GM12878 (cell line): ENCODE results near the gene KATNB1. TPM values are rescaled to one million over a fixed set of nuclear protein-coding genes. Genes with fewer than 3 reads are reported as not detected.

Source experiments
- FOS ChIP-seq: IDR thresholded peaks from 3 replicates; pipeline ENCODE4 v1.6.1; 2011; ENCODE audit warnings: borderline replicate concordance; ENCODE audit not compliant: insufficient read length; ENCODE audit errors: extremely low read depth
- FOXM1 ChIP-seq: IDR thresholded peaks from 2 replicates; pipeline ENCODE4 v1.6.1; 2012; ENCODE audit warnings: low read depth, mild to moderate bottlenecking, inconsistent platforms, low read length, moderate library complexity
- JUNB ChIP-seq: IDR thresholded peaks from 2 replicates; pipeline ENCODE4 v1.6.1; 2016; ENCODE audit warnings: antibody characterized with exemption, mild to moderate bottlenecking
- JUND ChIP-seq: IDR thresholded peaks from 2 replicates; pipeline ENCODE4 v1.6.1; 2012; ENCODE audit warnings: low read depth, mild to moderate bottlenecking, low read length, improper control_type of control experiment, moderate library complexity
- KAT2A ChIP-seq: conservative IDR thresholded peaks from 2 replicates; pipeline ENCODE4 v1.6.1; 2011; ENCODE audit warnings: low read depth, low read length; ENCODE audit not compliant: control insufficient read depth
- NFYA ChIP-seq: IDR thresholded peaks from 2 replicates; pipeline ENCODE4 v1.6.1; 2011; ENCODE audit warnings: low read depth, mild to moderate bottlenecking, low read length, improper control_type of control experiment, borderline replicate concordance
- PAX5 ChIP-seq: IDR thresholded peaks from 2 replicates; pipeline ENCODE4 v1.6.1; 2011; ENCODE audit warnings: low read depth, low read length, borderline replicate concordance
- SUPT20H ChIP-seq: IDR thresholded peaks from 2 replicates; pipeline ENCODE4 v1.6.1; 2011; ENCODE audit warnings: low read depth, mild to moderate bottlenecking, low read length, moderate library complexity, borderline replicate concordance; ENCODE audit not compliant: control insufficient read depth
- polyA plus RNA-seq, 11 experiments: library from polyadenylated mRNA; depleted of rRNA in 4 of 11; unstranded in 6 of 11; stranded (reverse) in 5 of 11; fragments of >200 nt; fragmentation: Nextera tagmentation in 4 of 11; fragmentation: Illumina TruSeq in 1 of 11; extraction: Ambion mirVana in 4 of 11; extraction: Trizol in 1 of 11; gene quantifications; 1 replicate in 1 of 11; 2 replicates in 10 of 11; pipeline versions ENCODE4 v1.2.1 to v1.2.3, GENCODE V29; 2011 to 2016; ENCODE audit warnings: inconsistent platforms in 2 of 11, missing spikeins in 2 of 11, low read depth in 1 of 11
- total RNA-seq, 4 experiments: library from RNA; depleted of rRNA in 3 of 4; stranded (reverse); fragments of >200 nt in 3 of 4; fragmentation: Illumina TruSeq in 1 of 4; extraction: Trizol in 1 of 4; gene quantifications; 2 replicates each; pipeline versions ENCODE4 v1.2.1 to v1.2.3, GENCODE V29; 2013 to 2021
- TF ChIP-seq, protein P1 (sequence below): fragments of 450-650 bp; formaldehyde crosslinking; IDR thresholded peaks from 2 replicates; pipeline ENCODE4 v1.4.0; 2020; ENCODE audit warnings: mild to moderate bottlenecking, moderate library complexity
- TF ChIP-seq, protein P2 (sequence below): IDR thresholded peaks from 2 replicates; pipeline ENCODE4 v1.6.1; 2012; ENCODE audit warnings: mild to moderate bottlenecking, low read depth, low read length
- TF ChIP-seq, protein P3 (sequence below): fragments of 450-650 bp; IDR thresholded peaks from 2 replicates; pipeline ENCODE4 v1.6.1; 2017; ENCODE audit warnings: mild to moderate bottlenecking
- TF ChIP-seq, protein P4 (sequence below), 3 experiments: IDR thresholded peaks in 2 of 3; conservative IDR thresholded peaks in 1 of 3; 2 replicates each; pipeline ENCODE4 v1.5.1; 2011; ENCODE audit warnings: low read depth in 3 of 3, low read length in 3 of 3, mild to moderate bottlenecking in 3 of 3, control low read depth in 2 of 3, moderate library complexity in 2 of 3, inconsistent platforms in 1 of 3, mixed read lengths in 1 of 3; ENCODE audit not compliant: control insufficient read depth in 2 of 3, insufficient read depth in 1 of 3; ENCODE audit errors: extremely low read depth in 1 of 3

The KATNB1 gene
- total and polyA plus RNA-seq, 10 of the 15 experiments (the other 5 are each of a cell fraction or from before 2014, with no cell fraction given): 0.71 to 46.5 (median 19.5) TPM

DNA sequence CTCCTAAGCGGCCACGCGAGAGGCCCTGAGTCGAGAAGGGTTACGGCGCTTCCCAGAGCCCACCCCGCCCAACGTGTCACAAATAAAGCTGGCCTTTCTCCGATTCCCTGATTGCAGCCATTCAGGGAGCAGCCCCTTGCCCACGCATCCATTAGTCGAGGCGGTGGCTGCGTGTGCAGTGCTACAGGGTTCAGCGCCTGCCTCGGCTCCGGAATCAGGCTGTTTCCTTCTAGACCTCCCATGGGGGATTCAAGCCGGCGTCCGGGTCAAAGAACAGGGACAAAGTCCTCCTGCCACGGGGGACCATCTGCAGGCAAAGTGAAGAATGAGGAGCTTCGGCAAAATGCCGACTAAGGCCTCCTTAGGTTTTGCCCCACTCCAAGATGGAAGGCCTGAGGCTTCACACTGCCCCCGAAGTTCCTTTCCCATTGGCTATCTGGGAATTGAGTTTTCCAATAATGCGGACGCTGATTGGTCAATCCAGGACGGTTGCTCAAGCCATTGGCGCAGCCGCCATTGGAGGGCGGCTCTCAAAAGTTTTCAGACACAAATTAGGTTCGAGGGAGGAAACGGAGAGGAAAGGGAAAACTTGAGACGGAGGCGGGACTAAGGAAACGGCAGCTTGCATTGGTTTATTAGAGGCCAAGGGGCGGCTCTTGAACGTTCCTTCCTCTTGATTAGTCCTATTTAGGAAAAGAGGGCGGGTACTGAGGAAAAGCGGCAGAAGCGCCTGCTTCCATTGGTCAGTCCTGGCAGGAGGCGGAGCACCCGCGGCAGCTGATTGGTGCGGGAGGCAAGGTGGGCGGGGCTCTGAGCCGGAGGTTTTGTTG, 430 bp upstream of the KATNB1 start (continued):
- TF ChIP-seq JUNB (no peak), FOS (peak; percentile 92), KAT2A (no peak), JUND (no peak), NFYA (no peak), FOXM1 (peak; percentile 79), SUPT20H (no peak), PAX5 (0 out of 2 replicates have a peak, but pooled peaks have one; percentile 9)
- TF ChIP-seq, protein P1, sequence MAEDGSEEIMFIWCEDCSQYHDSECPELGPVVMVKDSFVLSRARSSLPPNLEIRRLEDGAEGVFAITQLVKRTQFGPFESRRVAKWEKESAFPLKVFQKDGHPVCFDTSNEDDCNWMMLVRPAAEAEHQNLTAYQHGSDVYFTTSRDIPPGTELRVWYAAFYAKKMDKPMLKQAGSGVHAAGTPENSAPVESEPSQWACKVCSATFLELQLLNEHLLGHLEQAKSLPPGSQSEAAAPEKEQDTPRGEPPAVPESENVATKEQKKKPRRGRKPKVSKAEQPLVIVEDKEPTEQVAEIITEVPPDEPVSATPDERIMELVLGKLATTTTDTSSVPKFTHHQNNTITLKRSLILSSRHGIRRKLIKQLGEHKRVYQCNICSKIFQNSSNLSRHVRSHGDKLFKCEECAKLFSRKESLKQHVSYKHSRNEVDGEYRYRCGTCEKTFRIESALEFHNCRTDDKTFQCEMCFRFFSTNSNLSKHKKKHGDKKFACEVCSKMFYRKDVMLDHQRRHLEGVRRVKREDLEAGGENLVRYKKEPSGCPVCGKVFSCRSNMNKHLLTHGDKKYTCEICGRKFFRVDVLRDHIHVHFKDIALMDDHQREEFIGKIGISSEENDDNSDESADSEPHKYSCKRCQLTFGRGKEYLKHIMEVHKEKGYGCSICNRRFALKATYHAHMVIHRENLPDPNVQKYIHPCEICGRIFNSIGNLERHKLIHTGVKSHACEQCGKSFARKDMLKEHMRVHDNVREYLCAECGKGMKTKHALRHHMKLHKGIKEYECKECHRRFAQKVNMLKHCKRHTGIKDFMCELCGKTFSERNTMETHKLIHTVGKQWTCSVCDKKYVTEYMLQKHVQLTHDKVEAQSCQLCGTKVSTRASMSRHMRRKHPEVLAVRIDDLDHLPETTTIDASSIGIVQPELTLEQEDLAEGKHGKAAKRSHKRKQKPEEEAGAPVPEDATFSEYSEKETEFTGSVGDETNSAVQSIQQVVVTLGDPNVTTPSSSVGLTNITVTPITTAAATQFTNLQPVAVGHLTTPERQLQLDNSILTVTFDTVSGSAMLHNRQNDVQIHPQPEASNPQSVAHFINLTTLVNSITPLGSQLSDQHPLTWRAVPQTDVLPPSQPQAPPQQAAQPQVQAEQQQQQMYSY (CRISPR knock-in tag): no peak
- TF ChIP-seq, protein P2, sequence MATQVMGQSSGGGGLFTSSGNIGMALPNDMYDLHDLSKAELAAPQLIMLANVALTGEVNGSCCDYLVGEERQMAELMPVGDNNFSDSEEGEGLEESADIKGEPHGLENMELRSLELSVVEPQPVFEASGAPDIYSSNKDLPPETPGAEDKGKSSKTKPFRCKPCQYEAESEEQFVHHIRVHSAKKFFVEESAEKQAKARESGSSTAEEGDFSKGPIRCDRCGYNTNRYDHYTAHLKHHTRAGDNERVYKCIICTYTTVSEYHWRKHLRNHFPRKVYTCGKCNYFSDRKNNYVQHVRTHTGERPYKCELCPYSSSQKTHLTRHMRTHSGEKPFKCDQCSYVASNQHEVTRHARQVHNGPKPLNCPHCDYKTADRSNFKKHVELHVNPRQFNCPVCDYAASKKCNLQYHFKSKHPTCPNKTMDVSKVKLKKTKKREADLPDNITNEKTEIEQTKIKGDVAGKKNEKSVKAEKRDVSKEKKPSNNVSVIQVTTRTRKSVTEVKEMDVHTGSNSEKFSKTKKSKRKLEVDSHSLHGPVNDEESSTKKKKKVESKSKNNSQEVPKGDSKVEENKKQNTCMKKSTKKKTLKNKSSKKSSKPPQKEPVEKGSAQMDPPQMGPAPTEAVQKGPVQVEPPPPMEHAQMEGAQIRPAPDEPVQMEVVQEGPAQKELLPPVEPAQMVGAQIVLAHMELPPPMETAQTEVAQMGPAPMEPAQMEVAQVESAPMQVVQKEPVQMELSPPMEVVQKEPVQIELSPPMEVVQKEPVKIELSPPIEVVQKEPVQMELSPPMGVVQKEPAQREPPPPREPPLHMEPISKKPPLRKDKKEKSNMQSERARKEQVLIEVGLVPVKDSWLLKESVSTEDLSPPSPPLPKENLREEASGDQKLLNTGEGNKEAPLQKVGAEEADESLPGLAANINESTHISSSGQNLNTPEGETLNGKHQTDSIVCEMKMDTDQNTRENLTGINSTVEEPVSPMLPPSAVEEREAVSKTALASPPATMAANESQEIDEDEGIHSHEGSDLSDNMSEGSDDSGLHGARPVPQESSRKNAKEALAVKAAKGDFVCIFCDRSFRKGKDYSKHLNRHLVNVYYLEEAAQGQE: no peak
- TF ChIP-seq, protein P3, sequence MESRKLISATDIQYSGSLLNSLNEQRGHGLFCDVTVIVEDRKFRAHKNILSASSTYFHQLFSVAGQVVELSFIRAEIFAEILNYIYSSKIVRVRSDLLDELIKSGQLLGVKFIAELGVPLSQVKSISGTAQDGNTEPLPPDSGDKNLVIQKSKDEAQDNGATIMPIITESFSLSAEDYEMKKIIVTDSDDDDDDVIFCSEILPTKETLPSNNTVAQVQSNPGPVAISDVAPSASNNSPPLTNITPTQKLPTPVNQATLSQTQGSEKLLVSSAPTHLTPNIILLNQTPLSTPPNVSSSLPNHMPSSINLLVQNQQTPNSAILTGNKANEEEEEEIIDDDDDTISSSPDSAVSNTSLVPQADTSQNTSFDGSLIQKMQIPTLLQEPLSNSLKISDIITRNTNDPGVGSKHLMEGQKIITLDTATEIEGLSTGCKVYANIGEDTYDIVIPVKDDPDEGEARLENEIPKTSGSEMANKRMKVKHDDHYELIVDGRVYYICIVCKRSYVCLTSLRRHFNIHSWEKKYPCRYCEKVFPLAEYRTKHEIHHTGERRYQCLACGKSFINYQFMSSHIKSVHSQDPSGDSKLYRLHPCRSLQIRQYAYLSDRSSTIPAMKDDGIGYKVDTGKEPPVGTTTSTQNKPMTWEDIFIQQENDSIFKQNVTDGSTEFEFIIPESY: no peak
- TF ChIP-seq, protein P4, sequence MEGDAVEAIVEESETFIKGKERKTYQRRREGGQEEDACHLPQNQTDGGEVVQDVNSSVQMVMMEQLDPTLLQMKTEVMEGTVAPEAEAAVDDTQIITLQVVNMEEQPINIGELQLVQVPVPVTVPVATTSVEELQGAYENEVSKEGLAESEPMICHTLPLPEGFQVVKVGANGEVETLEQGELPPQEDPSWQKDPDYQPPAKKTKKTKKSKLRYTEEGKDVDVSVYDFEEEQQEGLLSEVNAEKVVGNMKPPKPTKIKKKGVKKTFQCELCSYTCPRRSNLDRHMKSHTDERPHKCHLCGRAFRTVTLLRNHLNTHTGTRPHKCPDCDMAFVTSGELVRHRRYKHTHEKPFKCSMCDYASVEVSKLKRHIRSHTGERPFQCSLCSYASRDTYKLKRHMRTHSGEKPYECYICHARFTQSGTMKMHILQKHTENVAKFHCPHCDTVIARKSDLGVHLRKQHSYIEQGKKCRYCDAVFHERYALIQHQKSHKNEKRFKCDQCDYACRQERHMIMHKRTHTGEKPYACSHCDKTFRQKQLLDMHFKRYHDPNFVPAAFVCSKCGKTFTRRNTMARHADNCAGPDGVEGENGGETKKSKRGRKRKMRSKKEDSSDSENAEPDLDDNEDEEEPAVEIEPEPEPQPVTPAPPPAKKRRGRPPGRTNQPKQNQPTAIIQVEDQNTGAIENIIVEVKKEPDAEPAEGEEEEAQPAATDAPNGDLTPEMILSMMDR (IDR thresholded peaks at IDR 0.05 in 2 of 3, conservative IDR thresholded peaks at IDR 0.05 in 1 of 3; ENCODE audit: control insufficient read depth in 2 of 3, extremely low read depth in 1 of 3, insufficient read depth in 1 of 3, low read depth in 3 of 3, low read length in 3 of 3): no peak
